Stimulated activated CD8-positive, alpha-beta memory T cell treated with anti-CD3 and anti-CD28 coated beads, Interleukin-2, amount 100 ng/mL, for 1 hour (primary cell): ENCODE results near the gene RABL6.

ENCODE experiments used
- DNase-seq, 2 donors: peaks; one replicate each; pipeline ENCODE4 v3.0.0-alpha.2; 2020; ENCODE audit warnings: low read depth in 2 of 2

Gene RABL6

GRCh38 chr9:136846376-136847087 is 38.8 kb downstream of the RABL6 start:
- no peak for DNase-seq

GRCh38 chr9:136847088-136847825 is 39.5 kb downstream of the RABL6 start:
- DNase-seq, result no peak

DNA sequence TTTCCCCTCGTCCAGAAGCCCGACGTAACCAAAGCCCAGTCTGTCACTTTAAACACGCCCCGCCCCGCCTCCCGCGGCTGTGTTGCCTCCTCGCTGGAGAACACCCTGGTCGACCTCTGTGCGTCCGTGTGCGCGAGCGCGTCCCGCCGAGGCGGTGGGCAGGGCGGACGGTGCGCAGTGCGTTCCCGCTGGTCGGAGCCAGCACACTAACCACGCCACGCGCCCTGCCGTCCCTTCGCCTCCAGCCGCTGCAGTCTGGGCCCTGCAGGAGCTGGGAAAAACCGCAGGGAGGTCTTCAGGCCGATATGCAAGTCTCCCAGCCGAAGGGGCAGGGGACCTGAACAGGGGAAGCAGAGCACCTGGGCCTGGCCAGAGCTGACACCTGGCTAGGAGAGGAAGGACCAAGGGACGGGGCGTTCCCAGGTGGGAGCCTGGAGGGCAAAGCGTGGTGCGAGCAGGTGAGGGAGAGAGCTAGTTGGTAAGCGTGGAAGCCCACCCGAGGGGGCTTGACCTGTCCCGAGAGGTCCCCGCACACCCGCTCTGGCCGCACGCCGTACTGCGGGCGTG is 40.2 kb downstream of the RABL6 start:
- peak; percentile 40 to 42 for DNase-seq

- DNase-seq, result no peak
Observed at GRCh38 chr9:136848393-136849037, 40.8 kb downstream of the RABL6 start.

- peak; percentile 84 to 94 for DNase-seq
Observed at GRCh38 chr9:136849038-136849959, 41.6 kb downstream of the RABL6 start, which contains the start of gene PHPT1. Gene PHPT1, plus strand, starts transcription at chr9:136849409. Its CDS starts 22 bp downstream, at chr9:136849431.

- no peak for DNase-seq
Observed at GRCh38 chr9:136849960-136850865, 42.5 kb downstream of the RABL6 start.

- DNase-seq, result no peak
Observed at GRCh38 chr9:136850866-136851775, 43.4 kb downstream of the RABL6 start.

DNA sequence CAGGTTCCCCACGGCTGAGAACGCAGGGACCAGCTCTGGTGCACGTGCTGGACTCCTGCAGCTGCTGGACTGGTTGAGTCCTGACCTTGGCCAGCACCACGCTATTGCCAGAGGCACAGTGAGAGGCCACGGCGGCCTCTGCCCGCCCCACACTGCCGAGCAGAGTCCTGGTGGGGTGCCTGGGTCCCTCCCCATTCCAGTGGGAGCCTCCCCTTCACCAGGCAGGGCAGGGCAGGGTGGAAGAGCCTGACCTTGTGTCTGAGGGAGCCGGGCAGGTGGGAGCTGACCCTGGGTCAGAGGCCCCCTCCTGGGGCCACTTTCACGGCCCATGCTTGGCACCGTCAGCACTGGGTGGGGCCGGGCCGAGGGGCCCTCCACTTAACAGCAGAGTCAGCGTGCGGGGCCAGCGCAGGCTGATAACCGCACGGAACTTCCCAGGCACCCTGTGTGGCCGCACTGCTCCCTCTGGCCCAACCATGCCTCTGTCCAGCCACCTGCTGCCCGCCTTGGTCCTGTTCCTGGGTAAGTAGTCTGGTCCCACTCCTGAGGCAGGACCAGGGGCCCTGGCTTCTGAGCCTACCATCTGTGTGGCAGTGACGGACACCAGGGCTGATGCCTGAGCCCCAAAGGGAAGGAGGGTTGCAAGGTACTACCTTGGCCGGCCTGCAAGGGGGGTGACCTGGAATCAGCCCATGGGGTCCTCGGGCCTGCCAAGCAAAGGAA is 44.4 kb downstream of the RABL6 start, which contains the start of gene MAMDC4:
MAMDC4 (plus strand) TSS at position 406 of the 723 bp plus-strand sequence; CDS start at position 477, 71 bp downstream.
- no peak for DNase-seq

DNA sequence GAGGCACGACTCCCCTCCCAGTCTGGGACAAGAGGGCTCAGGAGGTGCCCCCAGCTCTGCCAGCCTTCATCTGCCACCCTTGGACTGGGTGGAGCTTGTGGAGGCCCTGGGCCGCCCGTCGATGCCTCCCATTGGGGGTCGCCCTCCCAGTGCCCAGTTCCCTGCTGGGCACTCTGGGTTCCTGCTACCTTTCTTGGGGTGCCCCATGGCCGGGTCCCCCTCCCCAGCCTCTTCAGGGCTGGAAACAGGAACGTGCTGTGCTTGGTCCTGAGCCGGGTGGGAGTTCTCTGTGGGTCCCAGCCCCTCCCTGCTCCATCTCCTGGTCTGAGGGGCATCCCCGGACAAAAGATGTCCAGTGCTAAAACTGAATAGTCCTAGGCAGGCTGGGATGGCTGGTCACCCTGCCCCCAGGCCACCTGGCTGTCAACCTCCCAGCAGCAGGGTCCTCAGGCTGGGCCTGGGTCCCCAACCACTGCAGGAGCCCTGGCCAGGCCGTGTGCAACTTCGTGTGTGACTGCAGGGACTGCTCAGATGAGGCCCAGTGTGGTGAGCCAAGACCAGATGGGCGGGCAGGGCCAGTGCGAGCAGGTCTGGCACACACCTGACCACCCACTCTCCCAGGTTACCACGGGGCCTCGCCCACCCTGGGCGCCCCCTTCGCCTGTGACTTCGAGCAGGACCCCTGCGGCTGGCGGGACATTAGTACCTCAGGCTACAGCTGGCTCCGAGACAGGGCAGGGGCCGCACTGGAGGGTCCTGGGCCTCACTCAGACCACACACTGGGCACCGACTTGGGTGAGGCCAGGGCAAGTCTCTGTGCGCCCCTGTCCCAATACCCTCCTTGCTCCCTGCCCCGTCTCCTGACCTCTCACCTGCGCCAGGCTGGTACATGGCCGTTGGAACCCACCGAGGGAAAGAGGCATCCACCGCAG is 45.2 kb downstream of the RABL6 start:
- no peak for DNase-seq

DNA sequence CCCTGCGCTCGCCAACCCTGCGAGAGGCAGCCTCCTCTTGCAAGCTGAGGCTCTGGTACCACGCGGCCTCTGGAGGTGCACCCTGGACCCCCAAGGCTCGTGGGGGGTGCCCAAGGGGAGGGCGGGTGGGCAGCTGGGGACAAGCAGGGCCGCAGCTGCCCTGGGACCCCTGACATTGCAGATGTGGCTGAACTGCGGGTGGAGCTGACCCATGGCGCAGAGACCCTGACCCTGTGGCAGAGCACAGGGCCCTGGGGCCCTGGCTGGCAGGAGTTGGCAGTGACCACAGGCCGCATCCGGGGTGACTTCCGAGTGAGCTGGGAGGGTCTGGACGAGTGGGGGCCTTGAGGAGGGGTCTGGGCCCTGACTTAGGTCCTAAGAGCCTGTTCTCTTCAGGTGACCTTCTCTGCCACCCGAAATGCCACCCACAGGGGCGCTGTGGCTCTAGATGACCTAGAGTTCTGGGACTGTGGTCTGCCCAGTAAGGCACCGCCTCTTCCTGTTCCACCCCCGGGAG is 45.9 kb downstream of the RABL6 start:
- DNase-seq, result no peak

- no peak for DNase-seq
Observed at GRCh38 chr9:136854113-136854841, 46.5 kb downstream of the RABL6 start.

DNA sequence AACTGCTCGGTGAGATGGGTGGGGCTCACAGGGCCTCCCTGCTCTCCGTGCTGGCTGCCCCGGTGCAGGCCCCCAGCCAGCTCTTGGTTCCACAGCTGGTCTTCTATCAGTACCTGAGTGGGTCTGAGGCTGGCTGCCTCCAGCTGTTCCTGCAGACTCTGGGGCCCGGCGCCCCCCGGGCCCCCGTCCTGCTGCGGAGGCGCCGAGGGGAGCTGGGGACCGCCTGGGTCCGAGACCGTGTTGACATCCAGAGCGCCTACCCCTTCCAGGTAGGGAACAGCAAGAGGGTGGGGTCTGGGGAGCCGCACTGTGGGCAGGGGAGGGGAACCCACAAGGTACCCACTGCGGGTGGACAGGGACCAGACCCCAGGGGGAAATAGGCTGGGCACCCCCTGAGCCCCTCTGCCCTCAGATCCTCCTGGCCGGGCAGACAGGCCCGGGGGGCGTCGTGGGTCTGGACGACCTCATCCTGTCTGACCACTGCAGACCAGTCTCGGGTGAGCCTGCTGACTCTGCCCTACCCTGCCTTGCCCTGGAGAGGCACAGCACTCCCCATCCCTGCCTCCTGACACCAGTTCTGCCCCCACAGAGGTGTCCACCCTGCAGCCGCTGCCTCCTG is 47.2 kb downstream of the RABL6 start:
- no peak for DNase-seq

DNA sequence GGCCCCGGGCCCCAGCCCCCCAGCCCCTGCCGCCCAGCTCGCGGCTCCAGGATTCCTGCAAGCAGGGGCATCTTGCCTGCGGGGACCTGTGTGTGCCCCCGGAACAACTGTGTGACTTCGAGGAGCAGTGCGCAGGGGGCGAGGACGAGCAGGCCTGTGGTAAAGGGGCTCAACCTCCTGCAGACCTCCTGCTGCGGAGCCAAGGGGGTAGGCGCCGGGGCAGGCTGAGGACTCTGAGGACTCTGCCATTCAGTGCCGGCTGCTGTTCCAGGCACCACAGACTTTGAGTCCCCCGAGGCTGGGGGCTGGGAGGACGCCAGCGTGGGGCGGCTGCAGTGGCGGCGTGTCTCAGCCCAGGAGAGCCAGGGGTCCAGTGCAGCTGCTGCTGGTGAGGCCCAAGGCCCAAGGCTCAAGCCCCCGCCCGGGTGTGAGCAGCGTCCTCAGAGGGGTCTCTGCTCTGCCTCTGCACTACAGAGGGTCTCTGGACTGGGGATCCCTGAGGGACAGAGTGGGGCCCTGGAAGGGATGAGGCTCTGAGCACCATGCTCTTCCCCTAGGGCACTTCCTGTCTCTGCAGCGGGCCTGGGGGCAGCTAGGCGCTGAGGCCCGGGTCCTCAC is 47.8 kb downstream of the RABL6 start:
- DNase-seq, result no peak

GRCh38 chr9:136856079-136856476 is 48.3 kb downstream of the RABL6 start:
- DNase-seq, result no peak

GRCh38 chr9:136856541-136857141 is 48.9 kb downstream of the RABL6 start:
- no peak for DNase-seq
